T-helper 2 cell (primary cell): ENCODE results near the gene APOBEC3B.
A peak's percentile ranks its signal among the peaks of the same experiment; 100 is the strongest.
"Not testable (repeated sequence)": the region's sequence is repeated elsewhere in the genome, so short reads cannot be mapped to it uniquely, and the experiment has no call there.

Experiments used
- DNase-seq, 5 experiments: peaks; one replicate each; pipeline versions ENCODE4 v3.0.0 to v3.0.0-alpha.2; 2012 to 2022

The APOBEC3B gene

DNA sequence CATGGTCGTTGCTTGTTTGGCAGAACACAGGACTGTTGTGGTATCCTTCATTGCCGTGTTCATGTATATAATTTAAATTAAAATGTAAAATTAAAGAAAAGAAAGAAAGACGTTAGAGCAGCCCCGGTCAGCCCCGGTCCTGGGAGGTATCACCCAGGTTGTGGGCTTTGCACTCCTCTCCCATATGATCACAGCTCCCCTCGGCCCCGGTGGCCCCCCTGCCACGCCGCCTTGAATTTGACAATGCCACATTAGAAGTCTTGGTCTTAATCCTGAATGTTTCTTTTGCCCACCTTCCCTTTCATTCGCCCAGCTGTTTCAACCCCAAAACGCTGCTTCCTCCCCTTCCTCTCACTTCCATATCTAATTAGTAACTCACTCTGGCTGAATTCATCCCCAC lies 13.3 kb upstream of the APOBEC3B start:
- DNase-seq: no peak

DNA sequence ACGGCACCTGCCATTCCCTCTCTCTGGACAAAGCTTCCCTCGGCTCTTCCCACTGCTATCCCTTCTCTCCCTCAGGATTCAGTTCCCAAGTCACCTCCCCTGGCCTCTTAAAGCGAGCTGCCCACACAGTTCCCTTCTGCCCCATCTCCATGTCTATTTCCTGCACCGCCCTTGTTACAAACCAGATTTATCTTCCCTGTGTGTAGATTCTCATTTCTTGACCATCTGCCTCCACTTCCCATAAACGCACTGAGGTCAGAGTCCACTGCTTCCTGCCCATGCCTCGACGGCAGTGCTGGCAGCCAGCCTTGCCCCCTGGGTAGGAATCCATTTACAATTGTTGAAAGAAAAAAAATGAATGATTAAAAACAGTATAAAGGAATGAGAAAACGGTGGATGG lies 11.6 kb upstream of the APOBEC3B start:
- no peak for DNase-seq

DNA sequence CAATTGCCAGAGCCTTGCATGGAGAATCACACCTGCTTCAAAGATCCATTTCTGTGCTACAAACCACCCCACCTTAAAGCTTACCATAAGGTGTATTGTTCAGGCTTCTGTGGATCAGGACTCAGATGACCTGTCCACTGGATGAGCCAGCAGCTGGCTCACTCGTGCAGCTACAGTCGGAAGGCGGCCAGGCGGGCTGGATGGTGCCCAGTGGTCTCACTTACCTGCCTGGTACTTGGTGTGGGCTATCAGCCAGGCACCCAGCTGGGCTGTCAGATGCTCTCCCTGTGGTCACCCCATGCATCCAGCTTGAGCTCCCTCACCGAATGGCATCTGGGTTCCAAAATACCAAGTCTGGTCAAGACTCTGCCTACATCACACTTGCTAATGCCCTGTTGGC lies 10.9 kb upstream of the APOBEC3B start:
- DNase-seq: no peak

DNA sequence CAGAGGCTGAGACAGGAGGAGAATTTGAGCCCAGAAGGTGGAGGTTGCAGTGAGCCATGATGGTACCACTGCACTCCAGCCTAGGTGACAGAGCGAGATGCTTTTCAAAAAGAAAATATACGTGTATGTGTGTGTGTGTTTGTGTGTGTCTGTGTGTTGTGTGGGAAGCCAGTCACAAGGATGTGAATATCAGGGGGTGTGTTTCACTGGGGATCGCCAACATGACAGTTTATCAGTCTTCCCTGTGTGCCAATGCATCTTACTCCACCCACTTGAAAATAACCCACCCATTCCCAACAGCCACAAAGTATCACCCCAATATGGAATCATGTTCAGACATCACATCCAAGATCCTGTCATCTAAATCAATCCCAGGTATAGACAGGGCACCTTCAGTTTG lies 10.4 kb upstream of the APOBEC3B start:
- no peak for DNase-seq

DNA sequence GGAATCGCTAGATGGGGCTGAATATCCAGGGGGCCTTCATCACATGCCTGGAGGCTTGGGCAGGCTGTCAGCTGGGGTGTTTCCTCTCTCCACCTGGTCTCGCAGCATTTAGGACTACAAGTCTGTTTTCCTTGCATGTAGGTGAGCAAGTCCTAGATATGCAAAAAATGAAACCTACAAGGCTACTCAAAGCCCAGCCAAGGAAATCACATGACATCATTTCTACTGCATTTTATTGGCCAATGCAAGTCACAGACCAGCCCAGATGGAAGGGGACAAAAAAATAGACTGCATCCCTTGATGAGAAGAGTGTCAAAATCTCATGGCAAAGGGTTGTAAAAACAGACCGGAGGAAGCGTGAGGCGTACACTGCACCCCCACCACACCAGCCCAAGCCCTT lies 9.6 kb upstream of the APOBEC3B start:
- DNase-seq: no peak

DNA sequence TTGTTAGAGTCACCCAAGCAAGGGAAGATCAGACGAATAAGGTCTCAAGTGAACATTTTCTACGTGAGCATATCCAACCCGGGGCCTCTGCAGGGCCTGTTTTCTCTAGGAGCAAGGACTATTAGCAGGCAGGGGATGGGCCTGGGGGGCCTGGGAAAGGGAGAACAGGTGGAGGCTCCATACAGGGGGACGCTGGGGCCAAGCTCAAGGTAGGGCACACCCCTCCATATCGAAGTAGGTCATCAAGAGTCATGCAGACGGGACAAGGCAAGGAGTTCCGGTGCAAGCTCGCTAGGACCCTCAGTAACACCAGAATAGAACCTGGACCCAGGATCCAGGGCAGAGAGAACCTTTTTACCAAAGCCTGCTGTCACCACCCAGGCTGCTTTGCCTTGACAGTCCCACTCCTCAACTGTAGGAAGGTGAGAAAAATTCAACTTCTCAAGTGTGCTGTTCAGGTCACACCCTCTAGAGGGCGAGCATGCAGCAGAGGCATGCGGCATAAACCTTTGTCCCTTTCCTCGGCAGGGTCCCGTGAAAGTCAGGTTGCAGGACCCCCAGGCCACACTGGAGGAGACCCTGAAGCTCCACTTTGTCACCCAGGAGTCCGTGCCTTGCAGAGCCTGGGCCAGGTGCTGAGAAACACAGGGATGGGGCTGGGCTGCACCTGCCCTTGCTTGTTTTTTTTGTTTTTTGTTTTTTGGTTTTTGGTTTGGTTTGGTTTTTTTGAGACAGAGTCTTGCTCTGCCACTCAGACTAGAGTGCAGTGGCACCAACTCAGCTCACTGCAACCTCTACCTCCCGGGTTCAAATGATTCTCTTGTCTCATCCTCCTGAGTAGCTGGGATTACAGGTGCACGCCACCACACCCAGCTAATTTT lies 8.6 kb upstream of the APOBEC3B start:
- DNase-seq: peak in 4 of 5 experiments; percentile 12 to 61 (median 28)

DNA sequence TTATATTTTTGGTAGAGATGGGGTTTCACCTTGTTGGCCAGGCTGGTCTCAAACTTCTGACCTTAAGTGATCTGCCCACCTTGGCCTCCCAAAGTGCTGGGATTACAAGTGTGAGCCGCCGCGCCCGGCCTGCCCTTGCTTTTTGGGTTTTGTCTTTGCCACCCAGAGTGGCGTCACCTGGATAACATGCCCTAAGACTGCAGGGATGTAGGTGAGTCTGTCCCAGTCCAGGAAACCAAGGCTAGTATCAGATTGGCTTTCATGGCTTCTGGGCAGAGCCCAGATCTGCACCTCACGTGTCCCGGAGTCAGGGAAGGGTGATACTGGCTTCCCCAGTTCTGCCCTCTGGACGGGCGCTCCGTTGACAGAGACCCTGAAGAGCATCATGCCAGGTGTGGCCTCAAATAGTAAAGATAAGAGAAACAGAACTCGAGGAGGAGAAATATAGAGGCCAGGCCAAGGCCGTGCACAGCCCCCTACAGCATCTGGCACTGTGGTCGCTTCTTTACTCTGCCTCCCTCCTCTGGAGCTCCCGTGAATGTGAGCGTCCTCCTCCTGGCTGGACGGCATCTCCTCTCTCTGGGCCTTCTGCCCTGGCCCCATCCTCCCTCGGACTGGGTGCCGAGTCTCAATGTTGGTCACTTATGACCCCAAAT lies 7.8 kb upstream of the APOBEC3B start:
- no peak for DNase-seq

DNA sequence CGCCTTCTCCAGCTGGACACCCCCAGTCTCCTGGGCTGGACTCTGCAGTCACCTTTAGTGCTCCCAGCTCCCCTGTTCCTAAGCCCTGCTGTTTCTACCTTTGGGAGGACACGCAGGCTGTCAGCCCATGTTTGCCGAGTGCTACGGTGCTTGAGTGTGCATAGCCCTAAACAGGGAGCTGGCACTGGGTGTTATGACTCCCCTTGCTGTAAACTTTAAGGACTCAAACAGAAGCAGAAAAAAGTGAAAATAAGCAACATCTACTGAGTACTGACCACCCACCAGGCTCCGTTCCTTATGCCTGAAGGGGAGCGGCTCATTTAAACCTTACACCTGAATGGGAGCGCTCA lies 7.3 kb upstream of the APOBEC3B start:
- DNase-seq: no peak

DNA sequence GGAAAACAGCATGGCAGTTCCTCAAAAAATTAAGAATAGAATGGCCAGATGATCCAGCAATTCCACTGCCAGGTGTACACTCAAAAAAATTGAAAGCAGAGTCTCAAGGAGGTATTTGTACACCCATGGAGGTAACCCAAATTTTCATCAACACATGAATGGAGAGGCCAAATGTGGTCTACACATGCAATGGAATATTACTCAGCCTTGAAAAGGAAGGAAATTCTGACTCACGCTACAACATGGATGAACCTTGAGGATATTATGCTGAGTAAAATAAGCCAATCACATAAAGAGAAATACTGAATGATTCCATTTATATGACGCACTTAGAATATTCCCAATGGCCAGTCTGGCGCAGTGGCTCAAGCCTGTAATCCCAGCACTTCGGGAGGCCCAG lies 4.9 kb upstream of the APOBEC3B start:
- DNase-seq: not testable (repeated sequence)

DNA sequence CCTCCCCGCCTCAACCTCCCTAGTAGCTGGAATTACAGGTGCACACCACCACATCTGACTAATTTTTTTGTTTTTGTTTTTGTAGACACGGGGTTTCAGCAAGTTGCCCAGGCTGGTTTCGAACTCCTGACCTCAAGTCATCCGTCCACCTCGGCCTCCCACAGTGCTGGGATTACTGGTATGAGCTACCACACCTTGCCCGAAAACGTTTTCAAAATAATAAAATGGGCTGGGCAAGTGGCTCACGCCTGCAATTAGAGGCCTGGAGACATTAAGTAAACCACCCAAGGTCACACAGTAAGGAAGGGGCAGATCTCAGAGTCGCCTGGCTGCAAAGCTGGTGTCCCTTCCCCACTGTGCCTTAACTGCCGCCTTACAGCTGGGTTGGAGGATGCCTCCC lies 1.6 kb upstream of the APOBEC3B start:
- not testable (repeated sequence) for DNase-seq

DNA sequence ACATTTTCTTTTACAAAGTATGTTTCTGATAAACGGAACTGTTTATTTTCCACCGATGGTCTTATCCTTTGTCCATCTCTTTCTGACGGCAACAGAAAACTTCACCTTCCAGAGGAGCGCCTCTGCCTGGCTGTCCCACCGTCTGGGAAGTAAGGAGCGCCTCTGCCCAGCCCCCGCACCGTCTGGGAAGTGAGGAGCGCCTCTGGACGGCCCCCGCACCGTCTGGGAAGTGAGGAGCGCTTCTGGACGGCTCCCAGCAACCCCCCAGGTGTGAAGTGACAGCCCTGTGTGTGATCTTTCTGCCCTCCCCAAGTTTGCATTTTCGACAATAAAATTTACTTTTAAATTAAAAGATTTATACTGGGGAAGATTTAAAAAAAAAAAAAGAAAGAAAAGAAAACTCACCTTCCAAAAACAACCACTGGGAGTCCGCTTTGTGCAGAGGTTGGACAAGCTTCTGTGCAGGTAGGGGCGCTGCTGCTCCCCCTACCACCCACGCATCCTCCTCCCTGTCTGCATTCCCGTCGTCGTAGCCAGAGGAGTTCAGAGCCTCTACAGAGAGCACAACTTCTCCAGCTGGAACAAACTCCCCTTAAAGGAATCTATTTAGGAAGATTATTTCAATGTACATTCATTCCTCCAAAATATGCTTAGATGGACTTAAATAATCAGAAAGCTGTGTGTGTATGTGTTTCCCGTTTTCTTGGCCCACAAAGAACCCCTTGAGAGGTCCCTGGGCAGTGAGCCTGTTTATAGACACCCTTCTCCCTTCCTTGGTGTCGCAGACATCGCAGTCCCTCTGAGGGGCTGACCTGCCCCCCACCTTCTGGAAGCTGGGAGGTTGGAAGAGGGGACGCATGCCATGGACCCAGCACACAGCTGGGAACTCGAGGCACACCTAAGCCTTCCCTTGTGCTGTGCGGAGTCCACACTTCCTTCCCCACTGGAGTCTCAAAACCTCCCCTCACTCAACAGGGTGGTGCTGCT lies 849 bp upstream of the APOBEC3B start:
- peak in 1 of 5 experiments; percentile 29 for DNase-seq

DNA sequence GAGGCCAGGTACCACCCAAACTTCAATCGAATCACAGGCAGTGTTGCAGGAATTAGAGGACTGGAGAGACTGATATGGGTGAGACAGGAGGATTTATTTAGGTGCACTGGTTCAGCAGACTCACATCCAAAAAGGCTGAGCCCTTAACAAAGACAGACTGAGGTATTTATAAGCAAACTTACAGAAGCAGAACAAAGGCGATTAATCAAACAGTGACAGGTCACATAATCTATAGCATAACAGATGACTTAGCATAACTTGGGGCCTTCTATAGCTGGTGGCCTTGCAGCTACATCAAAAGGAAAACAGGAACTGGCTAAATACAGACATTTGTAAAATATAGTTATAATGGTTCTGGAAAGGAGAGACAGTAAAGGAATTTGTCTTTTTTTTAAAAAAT lies 2.1 kb downstream of the APOBEC3B start:
- DNase-seq: no peak

DNA sequence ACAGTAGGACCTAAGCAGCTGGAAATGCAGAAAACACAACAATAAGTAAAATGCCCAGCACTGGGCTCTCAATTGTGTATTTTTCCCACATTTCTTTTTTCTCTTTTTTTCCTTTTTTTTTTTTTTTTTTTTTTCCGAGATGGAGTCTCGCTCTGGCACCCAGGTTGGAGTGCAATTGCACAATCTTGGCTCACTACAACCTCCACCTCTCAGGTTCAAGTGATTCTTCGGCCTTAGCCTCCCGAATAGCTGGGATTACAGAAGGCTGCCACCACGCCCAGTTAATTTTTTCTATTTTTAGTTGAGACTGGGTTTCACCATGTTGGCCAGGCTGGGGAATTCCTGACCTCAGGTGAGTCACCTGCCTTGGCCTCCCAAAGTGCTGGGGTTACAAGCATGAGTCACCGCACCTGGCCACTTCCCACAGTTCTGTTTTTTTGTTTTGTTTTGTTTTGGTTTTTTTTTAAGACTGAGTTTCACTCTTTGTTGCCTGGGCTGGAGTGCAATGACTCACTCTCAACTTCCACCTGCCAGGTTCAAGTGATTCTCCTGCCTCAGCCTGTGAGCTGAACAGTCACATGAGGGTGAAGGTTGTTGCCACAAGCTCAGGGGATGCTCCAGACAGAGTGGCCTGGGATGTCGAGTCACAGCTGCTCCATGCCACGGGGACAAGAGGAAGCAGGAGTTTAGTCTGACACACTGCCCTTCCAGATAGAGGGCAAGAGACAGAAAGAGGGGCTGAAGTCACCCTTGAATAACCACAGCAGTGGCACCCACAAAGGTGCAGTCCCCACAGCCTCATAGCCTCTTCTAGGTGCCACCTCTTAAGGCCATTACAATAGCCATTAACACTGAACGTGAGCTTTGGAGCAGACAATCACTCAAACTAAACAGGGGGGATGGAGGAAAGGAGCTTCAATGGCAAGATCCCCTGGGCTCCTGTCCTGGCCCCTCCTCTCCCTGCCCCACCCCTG lies 2.9 kb downstream of the APOBEC3B start:
- peak; percentile 15 to 90 (median 68) for DNase-seq

DNA sequence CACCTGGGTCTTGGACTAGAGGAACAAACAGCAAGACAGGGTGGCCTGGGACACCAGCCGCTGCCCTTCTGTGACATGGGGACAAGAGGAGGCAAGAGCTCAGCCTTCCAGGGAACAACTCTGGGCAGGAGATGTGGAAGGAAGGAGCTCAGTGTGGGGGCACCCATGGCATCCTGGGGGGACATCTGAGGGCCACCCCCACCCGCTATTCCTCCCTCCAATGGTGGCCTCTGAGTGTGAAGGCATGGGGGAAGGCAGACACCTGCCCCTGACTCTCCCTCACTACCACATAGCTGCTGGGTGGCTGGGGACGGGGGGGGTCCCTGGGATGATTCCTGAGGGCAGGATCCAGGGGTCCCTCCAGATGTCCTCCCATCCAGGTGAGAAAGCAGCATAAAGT lies 4.5 kb downstream of the APOBEC3B start:
- DNase-seq: no peak

DNA sequence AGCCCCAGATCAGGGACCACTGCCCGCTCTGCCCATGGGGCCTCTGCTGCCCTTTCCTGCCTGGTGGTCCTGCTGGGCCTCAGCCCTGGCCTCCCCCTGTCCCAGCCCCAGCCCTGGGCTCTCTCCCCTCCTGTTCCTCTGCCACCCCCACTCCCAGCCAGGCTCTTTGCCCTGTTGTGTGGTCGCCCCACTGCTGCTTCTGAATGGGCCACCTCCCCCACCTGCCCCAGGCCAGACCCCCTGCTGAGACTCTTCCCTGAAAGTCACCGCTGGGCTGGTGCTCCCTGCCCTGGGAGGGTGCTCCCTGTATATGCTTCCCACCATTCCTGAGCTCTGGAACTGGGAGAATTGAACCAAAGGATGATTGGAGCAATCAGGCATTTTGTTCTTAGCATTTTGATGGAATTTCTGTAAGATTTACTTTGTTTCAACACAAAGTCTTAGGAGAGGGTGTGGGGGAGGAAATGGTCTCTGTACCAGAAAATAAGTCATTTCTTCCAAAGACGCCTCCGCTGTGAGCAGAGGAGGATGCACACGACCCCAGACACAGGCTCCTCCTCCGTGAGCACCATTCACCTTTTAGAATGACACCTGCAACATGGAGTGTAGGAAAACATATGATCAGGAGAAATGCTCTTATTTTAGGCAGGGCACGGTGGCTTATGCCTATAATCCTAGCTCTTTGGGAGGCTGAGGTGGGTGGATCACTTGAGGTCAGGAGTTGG lies 5.2 kb downstream of the APOBEC3B start:
- DNase-seq: no peak

DNA sequence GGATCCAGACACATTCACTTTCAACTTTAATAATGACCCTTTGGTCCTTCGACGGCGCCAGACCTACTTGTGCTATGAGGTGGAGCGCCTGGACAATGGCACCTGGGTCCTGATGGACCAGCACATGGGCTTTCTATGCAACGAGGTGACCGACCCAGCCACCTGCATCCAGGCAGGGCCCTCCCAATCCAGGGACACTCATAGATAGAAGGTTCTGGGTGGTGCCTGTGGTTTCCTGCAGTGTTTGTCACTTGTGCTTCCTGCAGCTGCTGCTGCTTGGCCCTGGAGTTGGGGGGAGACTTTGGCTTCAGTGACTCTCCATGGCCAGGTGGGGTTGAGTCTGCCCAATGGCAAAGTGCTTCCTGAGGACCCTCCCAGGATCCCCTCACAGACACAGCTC lies 7.3 kb downstream of the APOBEC3B start:
- DNase-seq: peak in 1 of 5 experiments; percentile 45

DNA sequence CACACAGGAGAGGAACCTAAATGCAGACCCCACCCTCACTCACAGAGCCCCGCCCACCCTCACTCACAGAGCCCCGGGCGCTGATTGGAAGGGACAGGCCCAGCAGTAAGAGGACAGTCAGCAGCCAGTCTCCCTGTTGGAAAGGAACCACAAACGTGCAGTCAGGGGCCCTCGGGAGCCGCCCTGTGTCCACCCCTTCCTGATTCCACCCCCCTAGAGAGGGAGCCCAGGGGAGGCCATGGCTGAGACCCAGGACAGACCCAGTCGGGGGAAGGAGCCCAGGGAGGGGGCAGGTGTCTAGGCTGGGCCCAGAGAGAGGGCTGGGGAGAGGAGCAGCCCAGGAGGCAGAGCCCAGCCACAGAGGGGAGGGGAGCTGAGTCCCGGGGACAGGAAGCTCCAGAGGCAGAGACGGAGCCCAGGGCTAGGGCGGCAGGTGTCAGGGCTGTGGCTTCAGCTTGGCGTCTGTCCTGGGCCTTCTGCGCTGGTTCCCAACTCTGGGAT lies 10.8 kb downstream of the APOBEC3B start:
- DNase-seq: not testable (repeated sequence)

DNA sequence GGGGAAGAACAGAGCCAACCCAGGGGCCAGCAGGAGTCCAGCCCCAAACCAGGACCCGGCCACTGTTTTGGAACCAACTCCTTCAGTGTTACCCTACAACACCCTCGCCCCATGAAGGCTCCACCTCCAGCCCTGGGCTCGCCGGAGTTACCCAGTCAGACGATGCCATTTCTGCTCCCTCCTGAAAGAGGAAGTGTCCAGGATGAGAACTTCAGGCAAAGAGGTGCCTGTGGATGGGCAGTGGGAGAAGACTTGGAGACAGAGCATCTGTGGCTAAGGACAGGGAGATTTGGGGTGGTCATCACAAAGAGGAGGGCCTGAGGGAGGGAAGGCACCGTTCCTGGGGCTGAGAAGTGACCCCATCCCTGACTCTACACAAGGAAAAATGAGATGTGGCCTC lies 14.0 kb downstream of the APOBEC3B start:
- DNase-seq: no peak

DNA sequence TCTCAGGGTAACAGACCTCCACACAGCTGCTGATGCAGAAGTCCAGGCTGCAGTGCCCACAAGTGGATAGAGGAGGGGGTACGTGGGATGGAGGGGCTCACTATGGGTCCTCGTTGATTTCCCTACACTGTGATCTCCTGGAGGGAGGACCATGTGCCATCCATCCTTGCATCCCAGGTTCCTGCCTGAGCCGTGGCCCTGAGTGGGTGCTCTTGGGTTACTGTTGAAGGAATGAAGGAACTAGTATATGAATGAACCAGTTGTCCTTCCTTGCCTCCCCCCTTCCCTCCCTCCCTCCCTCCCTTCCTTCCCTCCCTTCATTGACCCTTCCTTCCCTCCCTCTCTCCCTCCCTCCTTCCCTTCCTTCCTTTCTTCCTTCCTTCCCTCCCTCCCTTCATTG lies 15.4 kb downstream of the APOBEC3B start:
- DNase-seq: no peak

DNA sequence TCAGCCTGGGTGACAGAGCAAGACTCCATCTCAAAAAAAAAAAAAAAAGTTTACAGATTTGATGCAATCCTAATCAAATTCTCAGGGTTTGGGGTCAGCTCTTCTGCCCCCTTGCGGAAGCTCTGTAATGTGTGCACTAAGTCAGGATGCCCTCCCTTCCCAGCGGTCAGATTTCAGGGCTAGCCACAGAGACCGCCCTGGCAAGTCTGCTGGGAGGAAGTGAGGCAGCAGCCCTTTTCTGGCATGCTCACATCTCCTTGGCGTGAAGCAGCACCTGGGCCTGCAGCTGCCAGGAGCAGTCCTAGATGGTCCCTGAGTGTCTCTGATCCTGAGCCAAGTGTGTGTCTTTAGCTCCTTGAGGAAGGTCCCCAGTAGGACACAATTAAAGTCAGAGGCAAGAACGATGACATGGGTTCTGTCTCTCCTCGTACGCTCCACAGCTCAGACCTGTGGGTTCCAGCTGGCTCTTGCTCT lies 21.1 kb downstream of the APOBEC3B start:
- peak in 4 of 5 experiments; percentile 53 to 87 (median 64) for DNase-seq

DNA sequence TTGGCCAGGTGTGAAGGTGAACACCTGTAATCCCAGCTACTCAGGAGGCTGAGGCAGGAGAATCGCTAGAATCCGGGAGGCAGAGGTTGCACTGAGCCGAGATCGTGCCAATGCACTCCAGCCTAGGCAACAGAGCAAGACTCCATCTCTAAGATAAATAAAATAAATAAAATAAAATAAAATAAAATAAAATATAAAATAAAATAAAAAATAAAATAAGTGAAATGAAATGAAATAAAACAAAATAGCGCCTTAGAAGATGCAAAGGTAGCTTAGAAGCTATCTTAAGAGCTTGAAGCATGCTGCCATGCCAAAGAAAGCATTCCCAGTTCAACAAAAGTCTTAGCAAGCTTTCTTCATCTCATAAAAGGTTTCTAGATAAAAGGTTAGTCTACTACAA lies 25.0 kb downstream of the APOBEC3B start:
- DNase-seq: no peak
